Mesenchymal stem cell (in vitro differentiated cells and primary cell): Measurements from ENCODE around the gene KASH5.

ENCODE experiments used
- DNase-seq: peaks from one replicate; pipeline ENCODE4 v3.0.0-alpha.2; 2013
- H2AFZ ChIP-seq: one replicate; pipeline ENCODE4 v1.6.1; 2013; ENCODE audit warnings: low read depth, mild to moderate bottlenecking, control low read depth, inconsistent platforms, low read length, moderate library complexity
- H2AK5ac ChIP-seq: 2 replicates; pipeline ENCODE4 v1.6.1; 2013; ENCODE audit warnings: low read length, moderate library complexity, mild to moderate bottlenecking, inconsistent platforms; ENCODE audit not compliant: severe bottlenecking
- H2BK120ac ChIP-seq: one replicate; pipeline ENCODE4 v1.6.1; 2013; ENCODE audit warnings: low read depth, mild to moderate bottlenecking, inconsistent platforms, low read length, moderate library complexity
- H2BK12ac ChIP-seq, 2 experiments: one replicate each; pipeline ENCODE4 v1.6.1; 2013; ENCODE audit warnings: inconsistent platforms in 2 of 2, low read length in 2 of 2, mild to moderate bottlenecking in 2 of 2, moderate library complexity in 2 of 2, control low read depth in 1 of 2
- H2BK15ac ChIP-seq: one replicate; pipeline ENCODE4 v1.6.1; 2013; ENCODE audit warnings: mild to moderate bottlenecking, low read depth, inconsistent platforms; ENCODE audit not compliant: poor library complexity, severe bottlenecking
- H2BK5ac ChIP-seq: 2 replicates; pipeline ENCODE4 v1.6.1; 2013; ENCODE audit warnings: low read depth, mild to moderate bottlenecking, low read length, control low read depth, inconsistent platforms; ENCODE audit not compliant: poor library complexity, severe bottlenecking
- H3K14ac ChIP-seq, 2 experiments: one replicate each; pipeline ENCODE4 v1.6.1; 2013; ENCODE audit warnings: inconsistent platforms in 2 of 2, low read length in 2 of 2, control low read depth in 1 of 2, mild to moderate bottlenecking in 1 of 2, moderate library complexity in 1 of 2
- H3K18ac ChIP-seq, 2 experiments: one replicate each; pipeline ENCODE4 v1.6.1; 2013; ENCODE audit warnings: inconsistent platforms in 2 of 2, low read length in 2 of 2, control low read depth in 1 of 2, low read depth in 1 of 2, mild to moderate bottlenecking in 1 of 2
- H3K23ac ChIP-seq, 2 experiments: one replicate each; pipeline ENCODE4 v1.6.1; 2013; ENCODE audit warnings: inconsistent platforms in 2 of 2, low read length in 2 of 2, mild to moderate bottlenecking in 2 of 2, moderate library complexity in 2 of 2, control low read depth in 1 of 2
- H3K27ac ChIP-seq: 2 replicates; pipeline ENCODE4 v1.5.1; 2013; ENCODE audit warnings: mild to moderate bottlenecking, moderate library complexity, low read length, control low read depth, inconsistent platforms; ENCODE audit not compliant: poor library complexity, severe bottlenecking
- H3K27me3 ChIP-seq, 2 experiments: 2 replicates each; pipeline versions ENCODE4 v1.6.1 to v1.7.0; 2013; ENCODE audit warnings: low read length in 2 of 2, mild to moderate bottlenecking in 2 of 2, moderate library complexity in 2 of 2, control low read depth in 1 of 2, inconsistent platforms in 1 of 2; ENCODE audit not compliant: control insufficient read depth in 1 of 2, insufficient read depth in 1 of 2
- H3K36me3 ChIP-seq, 2 experiments: 2 replicates each; pipeline versions ENCODE4 v1.6.1 to v1.7.0; 2013; ENCODE audit warnings: low read length in 2 of 2, control low read depth in 1 of 2, inconsistent platforms in 1 of 2, low read depth in 1 of 2, mild to moderate bottlenecking in 1 of 2; ENCODE audit not compliant: insufficient read depth in 2 of 2, control insufficient read depth in 1 of 2
- H3K4ac ChIP-seq, 2 experiments: one replicate each; pipeline ENCODE4 v1.6.1; 2013; ENCODE audit warnings: inconsistent platforms in 2 of 2, low read length in 2 of 2, mild to moderate bottlenecking in 2 of 2, moderate library complexity in 2 of 2, control low read depth in 1 of 2, low read depth in 1 of 2
- H3K4me1 ChIP-seq: 2 replicates; pipeline ENCODE4 v1.6.1; 2013; ENCODE audit warnings: low read depth, low read length, control low read depth; ENCODE audit not compliant: control insufficient read depth, insufficient read depth
- H3K4me2 ChIP-seq: 2 replicates; pipeline ENCODE4 v1.6.1; 2013; ENCODE audit warnings: low read length, mild to moderate bottlenecking, inconsistent platforms; ENCODE audit not compliant: poor library complexity, severe bottlenecking
- H3K4me3 ChIP-seq, 2 experiments: 2 replicates each; pipeline versions ENCODE4 v1.5.1 to v1.7.0; 2013; ENCODE audit warnings: low read length in 2 of 2, mild to moderate bottlenecking in 2 of 2, control low read depth in 1 of 2, low read depth in 1 of 2; ENCODE audit not compliant: insufficient read depth in 1 of 2
- H3K79me1 ChIP-seq: replicated peaks from 2 replicates; pipeline ENCODE4 v1.6.1; 2013; ENCODE audit warnings: mild to moderate bottlenecking, control low read depth, low read length, inconsistent platforms; ENCODE audit not compliant: poor library complexity, severe bottlenecking
- H3K9ac ChIP-seq: 2 replicates; pipeline ENCODE4 v1.7.0; 2013; ENCODE audit warnings: mild to moderate bottlenecking, low read length, moderate library complexity
- H3K9me3 ChIP-seq: 2 replicates; pipeline ENCODE4 v1.7.0; 2013; ENCODE audit warnings: mild to moderate bottlenecking, low read length; ENCODE audit not compliant: control insufficient read depth
- H4K8ac ChIP-seq: one replicate; pipeline ENCODE4 v1.6.1; 2013; ENCODE audit warnings: inconsistent platforms, mild to moderate bottlenecking, low read length, moderate library complexity
- H4K91ac ChIP-seq: one replicate; pipeline ENCODE4 v1.6.1; 2013; ENCODE audit warnings: mild to moderate bottlenecking, low read length, inconsistent platforms
- WGBS: methylation state at CpG from one replicate; pipeline ENCODE4 v1.1.7; 2013; ENCODE audit warnings: mixed read lengths; 5-methylcytosine and 5-hydroxymethylcytosine counted together

Gene KASH5

DNA sequence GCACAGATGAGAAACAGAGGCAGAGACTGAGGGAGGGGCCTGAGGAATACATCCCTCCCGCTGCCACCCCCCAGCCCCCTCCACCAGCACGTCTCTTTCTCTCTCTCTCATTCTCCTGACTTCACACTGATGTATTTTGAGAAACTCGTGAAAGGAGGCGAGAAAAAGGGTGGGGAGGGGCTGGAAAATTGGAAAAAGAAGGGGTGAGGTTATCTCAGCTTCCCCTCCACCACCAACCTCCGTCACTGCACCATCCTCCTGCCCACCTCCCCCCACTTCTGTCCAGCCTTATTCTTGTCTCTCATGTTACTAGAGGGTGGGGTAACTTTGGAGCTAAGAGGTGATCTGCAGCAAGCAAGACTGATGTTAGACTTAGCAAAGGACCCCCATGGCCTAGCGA lies 51.8 kb downstream of the KASH5 start:
- 86% methylated on average over 1 of the region's 6 CpGs for WGBS

DNA sequence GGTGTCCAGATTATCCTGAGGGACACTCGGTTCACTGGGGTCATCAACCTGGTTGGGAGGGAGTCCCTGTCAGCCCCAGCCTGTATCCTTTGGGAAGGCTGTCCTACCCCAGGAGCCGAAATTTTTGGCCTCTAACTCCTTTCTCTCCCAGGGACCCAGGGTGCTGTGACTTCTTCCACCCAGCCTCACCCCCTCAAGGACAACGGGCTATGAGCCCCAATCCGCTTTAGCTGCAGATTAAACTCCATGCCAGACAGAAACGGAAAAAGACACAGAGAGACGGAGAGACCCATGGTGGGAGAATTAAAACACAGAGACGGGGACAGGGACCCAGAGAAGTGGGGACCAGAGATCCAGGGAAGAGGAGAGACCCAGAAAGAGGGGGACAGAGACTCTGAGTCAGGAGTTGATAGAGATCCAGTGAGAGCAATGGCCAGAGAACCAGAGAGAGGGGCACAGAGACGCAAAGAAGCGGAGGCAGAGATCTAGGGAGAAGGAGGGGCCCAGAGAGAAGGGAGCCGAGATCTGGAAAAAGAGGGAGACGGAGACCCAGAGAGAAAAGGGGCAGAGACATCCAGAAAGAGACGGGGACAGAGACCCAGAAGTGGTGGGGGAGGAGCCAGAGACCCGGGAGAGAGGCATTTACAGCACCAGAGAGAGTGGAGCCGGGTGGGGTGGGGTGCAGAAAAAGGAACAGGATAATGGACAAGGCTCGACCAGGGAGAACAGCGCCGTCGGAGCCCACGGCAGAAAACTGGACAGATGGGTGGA lies 52.6 kb downstream of the KASH5 start:
- 35% methylated on average over 18 of the region's 19 CpGs for WGBS
- no peak overlapping the region for H3K27ac ChIP-seq
- H3K4me2 ChIP-seq, result peak overlapping the region; percentile 59
- no peak overlapping the region for H2BK15ac ChIP-seq
- no peak overlapping the region for H4K8ac ChIP-seq
- no peak overlapping the region for H2BK120ac ChIP-seq
- H2BK5ac ChIP-seq, result no peak overlapping the region
- H3K79me1 ChIP-seq, result no peaks in the 10 kb centered on the region
- no peak overlapping the region for H3K4me3 ChIP-seq
- no peaks in the 10 kb centered on the region for H3K9me3 ChIP-seq
- peaks cover 14% of the 10 kb centered on the region for H3K4me1 ChIP-seq
- no peak overlapping the region for H3K9ac ChIP-seq
- H3K23ac ChIP-seq, result no peak overlapping the region
- H3K27me3 ChIP-seq, result peaks cover 58 to 68% of the 10 kb centered on the region in 2 experiments
- no peak overlapping the region for H3K4ac ChIP-seq
- no peak overlapping the region for H3K14ac ChIP-seq
- no peak for DNase-seq
- no peak overlapping the region for H4K91ac ChIP-seq
- no peak overlapping the region for H3K18ac ChIP-seq
- no peak overlapping the region for H2BK12ac ChIP-seq
- no peak overlapping the region for H2AK5ac ChIP-seq
- no peaks in the 10 kb centered on the region for H3K36me3 ChIP-seq
- no peak overlapping the region for H2AFZ ChIP-seq

More for the DNA sequence above, 51.8 kb downstream of the KASH5 start:
- Histone ChIP-seq H3K27ac (no peak overlapping the region), H3K36me3 (no peaks in the 10 kb centered on the region), H2AFZ (no peak overlapping the region), H3K18ac (no peak overlapping the region), H2BK5ac (no peak overlapping the region), H4K8ac (no peak overlapping the region), H3K4me3 (no peak overlapping the region), H3K23ac (peak overlapping the region in 1 of 2 experiments; percentile 23), H3K4me1 (peaks cover 14% of the 10 kb centered on the region), H3K4ac (no peak overlapping the region), H3K79me1 (no peaks in the 10 kb centered on the region), H3K9ac (no peak overlapping the region), H3K9me3 (no peaks in the 10 kb centered on the region), H2BK12ac (no peak overlapping the region), H3K4me2 (no peak overlapping the region), H4K91ac (no peak overlapping the region), H3K14ac (no peak overlapping the region), H2BK15ac (no peak overlapping the region), H2BK120ac (no peak overlapping the region), H3K27me3 (peaks cover 62 to 72% of the 10 kb centered on the region in 2 experiments), H2AK5ac (no peak overlapping the region)
- no peak for DNase-seq

- Histone ChIP-seq H3K23ac (no peak within 1 kb of the TSS), H2AFZ (no peak within 1 kb of the TSS)
Measured at GRCh38 chr19:49441210-49441959, 53.3 kb downstream of the KASH5 start, which contains the start of gene SLC17A7. Gene SLC17A7, minus strand, starts transcription at chr19:49441527. Its CDS starts 148 bp downstream, at chr19:49441379.

GRCh38 chr19:49441960-49442350 lies 53.9 kb downstream of the KASH5 start:
- whole genome bisulfite sequencing, result 26% methylated on average over 14 of the region's 14 CpGs
- no peak overlapping the region for H2BK15ac ChIP-seq
- no peak overlapping the region for H4K8ac ChIP-seq
- H2BK5ac ChIP-seq, result no peak overlapping the region
- peaks cover 11% of the 10 kb centered on the region for H3K4me1 ChIP-seq
- H3K79me1 ChIP-seq, result no peaks in the 10 kb centered on the region
- H4K91ac ChIP-seq, result no peak overlapping the region
- H3K36me3 ChIP-seq, result peaks cover 2 to 12% of the 10 kb centered on the region in 2 experiments
- peaks cover 50 to 55% of the 10 kb centered on the region in 2 experiments for H3K27me3 ChIP-seq
- no peak overlapping the region for H2BK12ac ChIP-seq
- H3K4ac ChIP-seq, result no peak overlapping the region
- H2BK120ac ChIP-seq, result no peak overlapping the region
- no peak for DNase-seq
- H3K23ac ChIP-seq, result no peak overlapping the region
- H3K14ac ChIP-seq, result no peak overlapping the region
- H3K4me2 ChIP-seq, result no peak overlapping the region
- H3K9ac ChIP-seq, result no peak overlapping the region
- H2AFZ ChIP-seq, result no peak overlapping the region
- no peak overlapping the region for H2AK5ac ChIP-seq
- H3K9me3 ChIP-seq, result no peaks in the 10 kb centered on the region
- no peak overlapping the region for H3K18ac ChIP-seq
- no peak overlapping the region for H3K4me3 ChIP-seq
- no peak overlapping the region for H3K27ac ChIP-seq

More at GRCh38 chr19:49441210-49441959, 53.3 kb downstream of the KASH5 start, which contains the start of gene SLC17A7:
- no peak within 1 kb of the TSS for H3K9ac ChIP-seq
- no peak within 1 kb of the TSS for H2BK120ac ChIP-seq
- H3K4me3 ChIP-seq, result no peak within 1 kb of the TSS
- H3K14ac ChIP-seq, result no peak within 1 kb of the TSS
- H3K27ac ChIP-seq, result no peak within 1 kb of the TSS
- H2BK5ac ChIP-seq, result no peak within 1 kb of the TSS
- peaks cover 54 to 60% of the 10 kb centered on the region in 2 experiments for H3K27me3 ChIP-seq
- H3K18ac ChIP-seq, result no peak within 1 kb of the TSS
- H2AK5ac ChIP-seq, result no peak within 1 kb of the TSS
- peaks cover 13% of the 10 kb centered on the region for H3K4me1 ChIP-seq
- no peak within 1 kb of the TSS for H2BK12ac ChIP-seq
- no peak within 1 kb of the TSS for H2BK15ac ChIP-seq
- 3% methylated on average over 43 of the region's 56 CpGs for WGBS
- no peak within 1 kb of the TSS for H3K4ac ChIP-seq
- peak; percentile 39 for DNase-seq
- H3K4me2 ChIP-seq, result peak within 1 kb of the TSS; percentile 59
- no peak within 1 kb of the TSS for H4K8ac ChIP-seq
- H4K91ac ChIP-seq, result no peak within 1 kb of the TSS
- no peaks in the 10 kb centered on the region for H3K9me3 ChIP-seq
- H3K79me1 ChIP-seq, result no peaks in the 10 kb centered on the region
- H3K36me3 ChIP-seq, result peaks cover 0 to 6% of the 10 kb centered on the region in 2 experiments
